GM18868 (cell line): ENCODE results near the gene NKAIN1.

ENCODE experiments used
- ATAC-seq: cut with Tn5 transposase; IDR thresholded peaks from one replicate; pipeline ENCODE4 v1.9.1; 2021; ENCODE audit warnings: mild to moderate bottlenecking, moderate library complexity; ENCODE audit not compliant: unreplicated experiment

NKAIN1 gene

GRCh38 chr1:31234123-31234708, 5.5 kb downstream of the NKAIN1 start:
- no peak for ATAC-seq

DNA sequence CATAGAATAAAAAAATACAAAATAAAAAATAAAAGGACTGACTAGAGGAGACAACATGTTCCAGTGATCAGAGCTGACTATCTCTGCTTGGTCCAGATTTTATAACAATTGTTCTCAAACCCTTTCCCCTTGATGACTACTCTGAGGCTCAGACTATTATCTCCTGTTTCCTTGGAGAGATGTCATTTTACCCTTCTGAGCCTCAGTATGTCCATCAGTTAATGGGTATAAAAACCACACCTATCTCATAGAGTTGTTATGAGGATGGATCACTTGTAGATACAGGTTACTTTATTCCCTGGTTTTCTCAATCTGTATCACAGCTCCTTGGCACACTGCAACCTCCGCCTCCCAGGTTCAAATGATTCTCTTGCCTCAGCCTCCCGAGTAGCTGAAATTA, 7.0 kb downstream of the NKAIN1 start:
- no peak for ATAC-seq

- ATAC-seq: no peak
These were observed 7.9 kb downstream of the NKAIN1 start for GRCh38 chr1:31231802-31232201.

DNA sequence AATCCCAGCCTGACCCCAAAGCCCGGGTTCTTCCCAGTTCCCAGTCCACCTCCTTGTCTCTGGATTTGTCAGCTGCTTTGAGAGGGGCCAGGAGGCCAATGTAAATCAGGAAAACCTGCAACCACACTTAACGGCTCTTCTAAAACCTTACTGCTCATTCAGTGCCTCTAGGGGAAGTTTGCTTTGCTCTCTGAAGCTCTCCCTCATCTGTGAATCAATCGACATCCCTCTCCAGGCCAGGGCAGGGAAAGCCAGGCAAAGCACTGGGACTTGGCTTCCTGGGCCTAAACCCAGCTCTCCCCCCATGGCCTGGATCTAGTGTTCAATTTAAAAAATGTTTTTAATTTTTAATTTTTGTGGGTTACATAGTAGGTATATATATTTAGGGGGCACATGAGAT, 9.3 kb downstream of the NKAIN1 start:
- no peak for ATAC-seq

- no peak for ATAC-seq
These were observed 10.7 kb downstream of the NKAIN1 start for GRCh38 chr1:31228986-31229385.

GRCh38 chr1:31227891-31228568, 11.7 kb downstream of the NKAIN1 start:
- no peak for ATAC-seq

- ATAC-seq: no peak
These were observed 15.6 kb downstream of the NKAIN1 start for GRCh38 chr1:31224068-31224467.

DNA sequence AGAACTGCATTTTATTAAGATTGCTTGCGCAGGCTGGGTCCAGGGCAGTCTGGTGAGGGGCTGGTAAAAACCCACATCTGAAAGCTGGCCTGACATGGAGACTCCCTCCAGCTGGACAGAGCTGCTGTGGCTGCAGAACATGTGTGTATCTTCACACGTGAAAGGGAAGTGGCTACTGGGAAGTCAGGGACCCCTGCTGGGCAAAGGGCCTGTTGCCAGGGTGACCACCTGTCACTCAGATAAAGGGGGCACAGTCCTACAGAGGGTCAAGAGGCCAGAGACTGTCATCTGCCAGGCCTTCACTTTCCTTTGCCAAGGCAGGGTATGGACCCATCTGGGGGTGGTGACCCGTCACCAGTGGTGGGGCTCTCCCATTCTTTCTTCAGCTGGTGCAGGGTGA, 17.5 kb downstream of the NKAIN1 start:
- no peak for ATAC-seq

DNA sequence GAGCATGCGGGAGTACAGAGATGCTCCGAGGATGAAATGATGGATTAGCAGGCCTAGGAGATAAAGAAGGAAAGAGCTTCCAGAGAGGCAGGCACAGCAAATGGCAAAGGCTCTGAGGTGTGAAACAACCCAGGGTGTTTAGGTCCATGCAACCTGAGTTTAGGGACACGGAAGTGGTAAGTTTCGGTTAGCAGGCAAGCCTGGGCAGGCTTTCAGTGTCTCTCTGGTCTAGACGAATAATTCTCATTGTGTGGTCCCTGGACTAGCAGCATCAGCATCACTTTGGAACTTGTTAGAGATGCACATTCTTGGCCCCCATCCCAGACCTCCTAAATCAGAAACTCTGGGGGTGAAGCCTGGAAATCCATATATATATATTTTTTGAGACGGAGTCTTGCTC, 18.6 kb downstream of the NKAIN1 start:
- ATAC-seq: no peak

GRCh38 chr1:31219489-31219888, 20.2 kb downstream of the NKAIN1 start:
- ATAC-seq: no peak

GRCh38 chr1:31218705-31219104, 21.0 kb downstream of the NKAIN1 start:
- no peak for ATAC-seq

GRCh38 chr1:31216016-31216415, 23.7 kb downstream of the NKAIN1 start:
- ATAC-seq: no peak

DNA sequence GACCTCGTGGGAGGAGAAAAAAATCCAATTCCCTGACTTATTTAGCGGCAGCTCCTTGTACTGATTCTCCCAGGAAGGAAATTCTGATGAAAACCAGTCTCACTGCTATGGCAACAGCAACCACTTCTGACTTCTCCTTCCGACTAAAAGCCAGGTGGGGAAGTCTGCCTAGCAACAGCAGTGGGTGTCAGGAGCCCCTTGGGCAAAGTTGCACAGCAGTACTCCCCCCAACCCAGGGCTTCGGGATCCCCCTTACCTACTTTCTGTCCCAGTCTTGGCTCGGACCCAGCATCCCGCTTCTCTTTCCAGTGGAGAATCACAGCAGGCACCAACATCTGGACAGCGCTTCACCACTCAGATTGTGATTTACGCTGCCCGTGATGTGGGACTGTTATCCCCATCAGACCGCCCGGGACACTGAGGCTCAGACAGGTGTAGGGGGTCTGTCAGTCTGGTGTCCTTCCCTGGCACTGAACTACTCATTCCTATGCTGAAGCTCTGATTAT, 24.6 kb downstream of the NKAIN1 start:
- ATAC-seq: no peak

GRCh38 chr1:31214316-31215064, 25.2 kb downstream of the NKAIN1 start:
- no peak for ATAC-seq

DNA sequence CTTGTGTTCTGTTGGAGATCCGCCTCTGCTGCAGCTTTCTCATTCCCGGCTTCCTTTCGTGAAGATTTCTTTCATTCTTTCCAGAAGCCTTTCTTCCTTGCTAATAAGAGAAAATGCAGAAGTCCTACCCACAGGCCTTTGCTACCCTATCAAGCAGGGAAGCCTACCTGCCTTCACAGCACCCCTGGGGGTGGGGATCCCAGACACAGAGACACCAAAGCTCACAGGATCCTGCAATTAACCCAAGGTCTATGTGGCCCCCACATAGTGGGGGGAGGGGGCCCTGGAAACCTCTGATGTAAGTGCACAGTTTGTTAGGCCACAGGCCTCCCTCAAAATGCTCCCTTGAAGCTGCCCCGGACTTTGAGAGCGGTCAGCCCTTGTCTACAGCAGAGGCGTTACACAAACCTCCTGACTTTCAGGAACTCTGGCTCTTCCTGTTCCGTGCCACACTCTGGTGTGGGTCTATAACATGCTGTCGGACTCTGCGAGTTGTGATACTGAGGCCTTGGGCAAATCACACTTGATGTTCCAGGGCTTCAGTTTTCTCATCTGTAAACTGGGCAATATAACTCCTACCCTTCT, 31.2 kb downstream of the NKAIN1 start:
- no peak for ATAC-seq

GRCh38 chr1:31207569-31207968, 32.1 kb downstream of the NKAIN1 start:
- no peak for ATAC-seq

DNA sequence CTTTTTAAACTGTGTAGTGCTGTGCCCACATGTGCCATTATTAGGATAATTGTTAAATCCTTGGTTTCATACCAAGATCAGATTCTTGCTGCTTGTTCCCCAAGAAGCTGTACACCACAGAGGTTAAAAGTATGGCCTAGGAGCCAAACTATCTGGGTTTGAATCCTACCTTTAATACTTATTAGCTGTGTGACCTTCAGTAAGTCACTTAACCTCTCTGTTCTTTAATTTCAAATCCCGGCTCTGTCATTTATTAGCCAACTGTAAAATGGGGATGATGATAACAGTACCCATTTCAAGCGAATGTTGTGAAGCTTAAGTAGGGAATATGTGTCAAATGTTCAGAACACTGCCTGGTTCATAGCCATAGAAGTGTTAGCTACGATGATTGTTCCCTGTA, 32.6 kb downstream of the NKAIN1 start:
- no peak for ATAC-seq

- no peak for ATAC-seq
These were observed 36.5 kb downstream of the NKAIN1 start for GRCh38 chr1:31203215-31203614.

- no peak for ATAC-seq
These were observed 37.7 kb downstream of the NKAIN1 start for GRCh38 chr1:31201931-31202360.

- no peak for ATAC-seq
These were observed 39.7 kb downstream of the NKAIN1 start for GRCh38 chr1:31199949-31200348.

DNA sequence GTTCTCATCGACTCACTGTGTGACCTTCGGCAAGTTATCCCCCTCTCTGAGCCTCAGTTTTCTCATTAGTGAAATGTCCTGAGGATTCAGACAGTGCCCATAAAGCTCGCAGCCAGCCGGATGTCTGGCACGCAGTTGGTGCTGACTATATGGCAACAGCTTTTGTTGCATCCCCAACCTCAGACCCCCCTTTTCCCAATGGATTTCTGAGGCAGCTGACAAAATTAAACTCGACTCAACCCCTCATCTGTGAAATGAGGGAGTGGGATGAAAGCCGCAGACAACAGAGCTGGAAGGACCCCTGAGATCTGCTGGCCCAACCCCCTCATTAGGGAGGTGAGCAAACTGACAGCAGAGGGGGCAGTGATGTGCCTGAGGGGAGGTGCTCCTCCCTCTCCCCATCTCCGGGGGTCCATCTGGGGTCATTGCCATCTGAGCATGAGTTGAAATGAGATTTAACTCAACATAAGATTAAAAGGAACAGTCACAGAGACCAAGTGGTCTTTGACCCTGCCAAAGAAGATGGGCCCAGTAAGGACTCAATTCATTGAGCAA, 40.4 kb downstream of the NKAIN1 start:
- ATAC-seq: no peak
